Progenitor cell of endocrine pancreas (in vitro differentiated cells): ENCODE measurements around the gene KAZN. TPM values are rescaled to one million over a fixed set of nuclear protein-coding genes. Genes with fewer than 3 reads are reported as not detected.

Source experiments
- DNase-seq: peaks from one replicate; pipeline ENCODE4 v3.0.0; 2021; ENCODE audit warnings: low spot score; ENCODE audit not compliant: unreplicated experiment
- H3K27ac Mint-ChIP-seq: 2 replicates; pipeline ENCODE4 v1.8.0; 2021; ENCODE audit warnings: mild to moderate bottlenecking, moderate library complexity, mixed read lengths
- H3K27me3 Mint-ChIP-seq: 2 replicates; pipeline ENCODE4 v1.8.0; 2021; ENCODE audit warnings: mixed read lengths
- H3K36me3 Mint-ChIP-seq: 2 replicates; pipeline ENCODE4 v1.8.0; 2022; ENCODE audit warnings: mixed read lengths; ENCODE audit not compliant: insufficient read depth
- H3K4me1 Mint-ChIP-seq: 2 replicates; pipeline ENCODE4 v1.8.0; 2021; ENCODE audit warnings: low read depth, mixed read lengths
- H3K4me3 Mint-ChIP-seq: 2 replicates; pipeline ENCODE4 v1.8.0; 2021; ENCODE audit warnings: low read depth, mild to moderate bottlenecking, moderate library complexity, mixed read lengths
- H3K9me3 Mint-ChIP-seq: 2 replicates; pipeline ENCODE4 v1.8.0; 2021; ENCODE audit warnings: low read depth, mixed read lengths
- CTCF ChIP-seq: fragments of 200-600 bp; sonication (generic); IDR thresholded peaks from one replicate; pipeline ENCODE4 v1.5.0; 2021; ENCODE audit warnings: antibody characterized with exemption, mild to moderate bottlenecking; ENCODE audit not compliant: unreplicated experiment
- total RNA-seq: library from RNA; stranded (reverse); gene quantifications from 2 replicates; pipeline ENCODE4 v1.2.1, GENCODE V29; 2021

The KAZN gene
- total RNA-seq, 1 donor from 2014 or later: 12.9 TPM

- TF ChIP-seq CTCF: no peak
- Mint-ChIP-seq H3K27me3 (peaks cover 3% of the 10 kb centered on the region), H3K27ac (peak overlapping the region; percentile 35), H3K9me3 (no peaks in the 10 kb centered on the region), H3K36me3 (no peaks in the 10 kb centered on the region), H3K4me1 (peaks cover 28% of the 10 kb centered on the region), H3K4me3 (no peak overlapping the region)
- no peak for DNase-seq
These were observed 56.9 kb downstream of the KAZN start for GRCh38 chr1:14655385-14655784.

- Mint-ChIP-seq H3K36me3 (no peaks in the 10 kb centered on the region), H3K27ac (no peak overlapping the region), H3K4me1 (peaks cover 22% of the 10 kb centered on the region), H3K4me3 (no peak overlapping the region), H3K27me3 (peaks cover 3% of the 10 kb centered on the region), H3K9me3 (no peaks in the 10 kb centered on the region)
- TF ChIP-seq CTCF: no peak
- DNase-seq: no peak
These were observed 58.0 kb downstream of the KAZN start for GRCh38 chr1:14656384-14656937.

GRCh38 chr1:14658642-14659041 is 60.2 kb downstream of the KAZN start:
- DNase-seq: no peak
- Mint-ChIP-seq H3K36me3 (no peaks in the 10 kb centered on the region), H3K4me1 (peaks cover 17% of the 10 kb centered on the region), H3K27ac (no peak overlapping the region), H3K9me3 (no peaks in the 10 kb centered on the region), H3K4me3 (no peak overlapping the region), H3K27me3 (peaks cover 3% of the 10 kb centered on the region)
- no peak for TF ChIP-seq CTCF

- no peaks in the 10 kb centered on the region for H3K9me3 Mint-ChIP-seq
- H3K4me1 Mint-ChIP-seq: peaks cover 8% of the 10 kb centered on the region
- no peak overlapping the region for H3K4me3 Mint-ChIP-seq
- H3K27me3 Mint-ChIP-seq: peaks cover 3% of the 10 kb centered on the region
- no peak for DNase-seq
- no peak overlapping the region for H3K27ac Mint-ChIP-seq
- TF ChIP-seq CTCF: no peak
- H3K36me3 Mint-ChIP-seq: no peaks in the 10 kb centered on the region
These were observed 61.4 kb downstream of the KAZN start for GRCh38 chr1:14659913-14660312.

- no peak for TF ChIP-seq CTCF
- Mint-ChIP-seq H3K4me3 (no peak overlapping the region), H3K36me3 (no peaks in the 10 kb centered on the region), H3K4me1 (peaks cover 4% of the 10 kb centered on the region), H3K9me3 (no peaks in the 10 kb centered on the region), H3K27ac (no peak overlapping the region), H3K27me3 (peaks cover 3% of the 10 kb centered on the region)
- no peak for DNase-seq
These were observed 62.3 kb downstream of the KAZN start for GRCh38 chr1:14660801-14661200.
